CD4-positive, alpha-beta T cell (primary cell): ENCODE results near the gene CCDC9. TPM values are rescaled to one million over a fixed set of nuclear protein-coding genes. Genes with fewer than 3 reads are reported as not detected.
"Not testable (repeated sequence)": the region's sequence is repeated elsewhere in the genome, so short reads cannot be mapped to it uniquely, and the experiment has no call there.

Source experiments
- ATAC-seq: fragments of 200-7000 bp; cut with Tn5 transposase; one replicate; pipeline ENCODE4 v1.10.0; 2022; ENCODE audit warnings: mild to moderate bottlenecking; ENCODE audit not compliant: poor library complexity
- CTCF ChIA-PET: fragments of 350-600 bp; sonication (Branson Sonifier 250); formaldehyde crosslinking; loops from one replicate; lab custom pipeline; 2021; ENCODE audit warnings: antibody characterized with exemption, inconsistent platforms; lab: Charles Lee
- POLR2A ChIA-PET: fragments of 350-600 bp; sonication (Branson Sonifier 250); formaldehyde crosslinking; loops from one replicate; lab custom pipeline; 2021; ENCODE audit warnings: antibody characterized with exemption, inconsistent platforms; lab: Charles Lee
- DNase-seq, 14 experiments: peaks; one replicate each; pipeline ENCODE4 v3.0.0-alpha.2; 2013 to 2020; ENCODE audit warnings: mixed read lengths in 2 of 14
- H3K27ac ChIP-seq, 2 donors: one replicate each; pipeline versions ENCODE4 v1.5.1 to v1.7.0; 2013; ENCODE audit warnings: low read length in 2 of 2, low read depth in 1 of 2, mild to moderate bottlenecking in 1 of 2
- H3K27me3 ChIP-seq, 2 experiments: 1 replicate in 1 of 2; 2 replicates in 1 of 2; pipeline versions ENCODE4 v1.6.1 to v1.7.0; 2013; ENCODE audit warnings: low read length in 2 of 2, control low read depth in 1 of 2, mild to moderate bottlenecking in 1 of 2, moderate library complexity in 1 of 2; ENCODE audit not compliant: insufficient read depth in 2 of 2, control insufficient read depth in 1 of 2
- H3K36me3 ChIP-seq: one replicate; pipeline ENCODE4 v1.6.1; 2013; ENCODE audit warnings: low read length, control low read depth; ENCODE audit not compliant: insufficient read depth
- H3K4me1 ChIP-seq: one replicate; pipeline ENCODE4 v1.6.1; 2013; ENCODE audit warnings: low read length, control low read depth; ENCODE audit not compliant: insufficient read depth
- H3K4me3 ChIP-seq: one replicate; pipeline ENCODE4 v1.5.1; 2013; ENCODE audit warnings: mild to moderate bottlenecking, low read length, moderate library complexity
- H3K9me3 ChIP-seq, 2 experiments: 1 replicate in 1 of 2; 2 replicates in 1 of 2; pipeline versions ENCODE4 v1.6.1 to v1.7.0; 2013; ENCODE audit warnings: low read length in 2 of 2, mild to moderate bottlenecking in 2 of 2, control low read depth in 1 of 2, moderate library complexity in 1 of 2; ENCODE audit not compliant: control insufficient read depth in 1 of 2, insufficient read depth in 1 of 2
- H3K27ac Mint-ChIP-seq: one replicate; pipeline ENCODE4 v1.8.0; 2020; ENCODE audit warnings: mixed read lengths
- H3K27me3 Mint-ChIP-seq: one replicate; pipeline ENCODE4 v1.8.0; 2021; ENCODE audit warnings: mixed read lengths
- H3K36me3 Mint-ChIP-seq: one replicate; pipeline ENCODE4 v1.8.0; 2021; ENCODE audit warnings: low read depth, mixed read lengths
- H3K4me1 Mint-ChIP-seq: one replicate; pipeline ENCODE4 v1.8.0; 2021; ENCODE audit warnings: low read depth, mixed read lengths
- H3K4me3 Mint-ChIP-seq: one replicate; pipeline ENCODE4 v1.8.0; 2020; ENCODE audit warnings: mild to moderate bottlenecking, mixed read lengths
- H3K9me3 Mint-ChIP-seq: one replicate; pipeline ENCODE4 v1.8.0; 2020; ENCODE audit warnings: mixed read lengths
- CTCF ChIP-seq: fragments of 200-600 bp; IDR thresholded peaks from one replicate; pipeline ENCODE4 v1.8.0; 2022; ENCODE audit warnings: antibody characterized with exemption, mild to moderate bottlenecking
- intact Hi-C, 2 experiments: fragments of 100-400 bp; cut with DNase I in 1 of 2; cut with micrococcal nuclease in 1 of 2; formaldehyde crosslinking; loops; one replicate each; pipeline versions ENCODE4 v1.15.1 to v1.9.0; 2023 to 2025; cut with DNase I, micrococcal nuclease
- total RNA-seq, 174 experiments: library from RNA in 2 of 174; stranded (reverse) in 2 of 174; gene quantifications; one replicate each; pipeline ENCODE4 v1.2.3 and lab custom pipeline; 2021 to 2026

CCDC9 gene
- total RNA-seq, 2 experiments from 2014 or later, result 68.5 to 74.3 TPM

GRCh38 chr19:47275791-47276461 is 19.6 kb downstream of the CCDC9 start:
- H3K4me3 ChIP-seq, result no peak overlapping the region
- DNase-seq (peak in 1 of 14 experiments; percentile 47), ATAC-seq (no peak)
- no peak overlapping the region for H3K27ac ChIP-seq
- H3K36me3 ChIP-seq, result peaks cover 10% of the 10 kb centered on the region
- peak overlapping the region; percentile 81 for H3K27ac Mint-ChIP-seq
- H3K27me3 ChIP-seq, result no peaks in the 10 kb centered on the region
- no peaks in the 10 kb centered on the region for H3K9me3 ChIP-seq
- H3K4me3 Mint-ChIP-seq, result peak overlapping the region; percentile 85
- peaks cover 29% of the 10 kb centered on the region for H3K36me3 Mint-ChIP-seq
- H3K4me1 Mint-ChIP-seq, result peaks cover 28% of the 10 kb centered on the region
- ChIA-PET POLR2A (interaction anchor here (1.2 to 3.1 kb wide), 5 partner anchors 19 to 208 kb away, joined by 5 to 124 read pairs (median 14); partner anchors contain the start of genes CCDC9, KPTN and ZC3H4), CTCF (interaction anchor here (1.1 to 2.9 kb wide), 2 partner anchors 9 to 73 kb away, joined by 3 to 10 read pairs; partner anchors contain the start of gene DHX34)
- intact Hi-C loops, result loop anchor here (2.0 to 10.0 kb wide), 3 partner anchors 19 to 671 kb away; partner anchors contain the start of genes BICRA (in 1 of the 2), CALM3 (in 1 of the 2) and CCDC9 (in 1 of the 2)
- peaks cover 24% of the 10 kb centered on the region for H3K4me1 ChIP-seq
- no peaks in the 10 kb centered on the region for H3K27me3 Mint-ChIP-seq
- TF ChIP-seq CTCF, result no peak
- no peaks in the 10 kb centered on the region for H3K9me3 Mint-ChIP-seq

GRCh38 chr19:47276513-47276912 is 20.2 kb downstream of the CCDC9 start:
- not testable (repeated sequence) for H3K27me3 ChIP-seq, H3K4me3 ChIP-seq, DNase-seq, H3K27ac ChIP-seq, H3K27me3 Mint-ChIP-seq, H3K9me3 ChIP-seq, ATAC-seq, H3K36me3 ChIP-seq, H3K9me3 Mint-ChIP-seq
- H3K27ac Mint-ChIP-seq, result peak overlapping the region; percentile 81
- peaks cover 26% of the 10 kb centered on the region for H3K36me3 Mint-ChIP-seq
- peaks cover 24% of the 10 kb centered on the region for H3K4me1 ChIP-seq
- intact Hi-C loops, result loop anchor here in 1 of 2 experiments (10.0 kb wide), 2 partner anchors 328 to 672 kb away; partner anchors contain the start of genes BICRA and CALM3
- ChIA-PET POLR2A (interaction anchor here (1.2 to 3.1 kb wide), 3 partner anchors 20 to 163 kb away, joined by 5 to 124 read pairs (median 14); partner anchors contain the start of genes CCDC9 and ZC3H4), CTCF (interaction anchor here (1.1 to 2.9 kb wide), 2 partner anchors 8 to 72 kb away, joined by 3 to 10 read pairs; partner anchors contain the start of gene DHX34)
- peaks cover 28% of the 10 kb centered on the region for H3K4me1 Mint-ChIP-seq
- peak overlapping the region; percentile 85 for H3K4me3 Mint-ChIP-seq

- Mint-ChIP-seq H3K9me3 (no peaks in the 10 kb centered on the region), H3K36me3 (peaks cover 6% of the 10 kb centered on the region), H3K27me3 (no peaks in the 10 kb centered on the region), H3K27ac (no peak overlapping the region), H3K4me3 (no peak overlapping the region), H3K4me1 (peaks cover 17% of the 10 kb centered on the region)
- Histone ChIP-seq H3K9me3 (no peaks in the 10 kb centered on the region), H3K4me1 (peaks cover 8% of the 10 kb centered on the region), H3K4me3 (no peak overlapping the region), H3K36me3 (no peaks in the 10 kb centered on the region), H3K27me3 (no peaks in the 10 kb centered on the region), H3K27ac (no peak overlapping the region)
- ChIA-PET POLR2A (interaction anchor here (0.6 kb wide), 1 partner anchor 18 kb away, joined by 3 read pairs; no protein-coding TSS in a partner anchor), CTCF (interaction anchor here (1.5 kb wide), 1 partner anchor 69 kb away, joined by 3 read pairs; the partner anchor contains the start of gene DHX34)
- peak; percentile 81 for ATAC-seq
- peak; percentile 35 to 75 (median 50) for DNase-seq
- no peak for TF ChIP-seq CTCF
- intact Hi-C loops, result no loop called here
Observed at GRCh38 chr19:47280183-47280797, 24.0 kb downstream of the CCDC9 start.
